ENCODE results near the gene TSPAN9.

The TSPAN9 gene

DNA sequence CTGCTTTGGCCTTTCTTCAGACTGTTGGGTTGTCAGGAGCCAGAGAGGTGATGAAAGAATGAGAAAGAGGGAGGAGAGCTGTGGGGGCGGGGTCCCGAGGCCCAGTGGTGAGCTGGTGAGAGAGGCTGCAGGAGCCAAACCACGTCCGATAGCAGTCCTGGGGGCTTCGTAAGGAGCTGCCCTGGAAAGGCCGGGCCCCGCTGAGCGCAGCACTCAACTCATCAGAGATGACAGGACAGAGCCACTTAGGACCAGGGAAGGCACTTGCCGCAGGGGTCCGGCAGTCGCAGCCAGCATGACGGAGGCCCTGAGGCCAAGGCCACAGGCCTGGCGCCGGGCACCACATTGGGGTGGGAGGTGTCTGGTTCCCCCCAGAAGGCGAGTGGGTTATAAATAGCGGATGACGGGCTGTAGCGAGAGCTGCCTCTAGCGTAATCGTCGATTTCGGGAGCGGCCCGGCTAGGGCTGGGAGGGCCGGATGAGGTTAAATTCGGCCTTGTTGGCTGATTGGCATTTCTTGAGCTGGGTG, 179.0 kb downstream of the TSPAN9 start:
- no peak for DNase-seq

GRCh38 chr12:3257411-3257810, 180.2 kb downstream of the TSPAN9 start:
- DNase-seq: no peak

DNA sequence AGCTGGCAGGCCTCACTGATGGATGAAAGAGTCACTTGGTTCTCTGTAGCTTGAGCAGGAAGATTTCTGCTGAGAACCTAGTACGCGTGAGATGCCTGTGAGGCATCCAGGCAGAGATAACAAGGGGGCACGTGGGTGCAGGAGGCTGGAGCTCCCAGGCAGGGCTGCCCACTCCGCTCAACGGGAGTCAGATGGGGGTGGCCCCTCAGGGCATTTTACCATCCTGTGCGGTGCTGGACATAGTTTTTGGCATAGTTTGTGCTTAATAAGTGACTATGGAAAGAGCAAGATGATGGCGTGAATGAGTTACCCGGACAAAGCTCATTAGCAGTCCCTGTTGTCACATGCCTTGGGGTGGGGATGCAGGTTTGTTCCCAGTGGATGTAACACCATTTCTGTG, 182.8 kb downstream of the TSPAN9 start:
- DNase-seq: no peak

GRCh38 chr12:3261782-3262359, 184.7 kb downstream of the TSPAN9 start:
- no peak for DNase-seq

DNA sequence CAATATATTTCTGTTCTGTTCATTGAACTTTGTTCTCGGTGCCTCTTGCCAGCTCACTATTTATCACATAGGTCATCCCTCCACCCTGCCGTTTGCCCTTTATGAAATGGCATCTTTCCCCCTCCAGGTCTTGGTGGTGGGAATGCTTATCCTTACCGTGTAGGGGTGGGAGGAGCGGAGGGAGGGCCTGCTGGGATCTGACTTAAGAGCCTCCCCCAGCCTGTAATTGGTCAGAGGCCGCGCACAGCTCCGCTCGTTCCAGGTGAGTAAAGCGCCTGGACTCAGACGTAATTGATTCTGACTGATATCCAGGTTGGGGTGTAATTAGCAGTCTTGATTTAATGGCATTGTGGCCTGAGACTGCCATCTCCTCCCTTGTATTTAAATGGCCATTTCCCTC, 185.3 kb downstream of the TSPAN9 start:
- no peak for DNase-seq

GRCh38 chr12:3263282-3263681, 186.1 kb downstream of the TSPAN9 start:
- DNase-seq: no peak

DNA sequence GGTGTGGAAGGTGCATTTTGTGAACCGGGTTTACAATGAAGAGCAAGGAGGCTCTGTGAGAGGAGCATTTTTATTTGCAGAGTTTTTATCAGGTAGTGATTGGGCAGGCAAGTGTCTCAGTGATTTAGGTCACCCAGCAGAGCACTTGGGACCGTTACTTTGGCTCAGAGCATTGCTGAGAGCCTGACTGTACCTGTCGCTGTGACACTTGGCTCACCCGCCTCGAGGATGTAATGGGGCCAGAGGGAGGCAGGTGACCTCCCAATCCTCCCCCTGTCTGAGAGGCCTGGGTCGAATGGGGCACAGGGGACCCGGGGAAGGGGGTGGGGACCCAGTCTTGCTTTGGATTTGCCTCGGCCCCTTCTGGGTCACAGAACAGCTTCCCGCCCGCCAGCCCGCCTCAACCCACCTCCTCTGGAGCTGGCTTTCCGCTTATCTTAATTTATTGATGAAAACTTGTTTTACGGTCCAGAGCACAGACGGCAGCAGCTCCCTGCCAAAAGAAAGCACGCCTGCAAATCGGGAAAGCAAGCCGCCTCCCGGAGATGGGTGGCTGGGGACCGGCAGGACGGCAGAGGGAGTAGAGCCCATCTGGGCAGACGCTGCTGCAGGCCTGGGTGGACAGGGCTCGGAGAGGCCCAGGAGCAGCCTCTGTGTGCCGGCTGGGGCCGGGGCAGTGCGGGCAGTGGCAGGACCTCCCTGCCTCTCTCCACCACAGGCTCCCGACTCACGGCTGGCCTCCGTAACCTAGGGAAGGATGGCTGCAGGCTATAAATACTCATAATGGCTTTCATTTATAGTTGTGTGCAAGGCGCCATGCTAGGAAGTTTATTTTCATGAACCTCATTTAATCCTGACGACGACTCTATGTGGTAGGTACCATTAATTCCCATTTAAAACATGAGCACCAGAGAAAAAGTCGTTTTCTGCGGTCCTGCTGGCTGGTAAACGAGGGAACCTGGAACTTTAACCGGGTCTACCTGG, 187.1 kb downstream of the TSPAN9 start:
- DNase-seq: no peak

DNA sequence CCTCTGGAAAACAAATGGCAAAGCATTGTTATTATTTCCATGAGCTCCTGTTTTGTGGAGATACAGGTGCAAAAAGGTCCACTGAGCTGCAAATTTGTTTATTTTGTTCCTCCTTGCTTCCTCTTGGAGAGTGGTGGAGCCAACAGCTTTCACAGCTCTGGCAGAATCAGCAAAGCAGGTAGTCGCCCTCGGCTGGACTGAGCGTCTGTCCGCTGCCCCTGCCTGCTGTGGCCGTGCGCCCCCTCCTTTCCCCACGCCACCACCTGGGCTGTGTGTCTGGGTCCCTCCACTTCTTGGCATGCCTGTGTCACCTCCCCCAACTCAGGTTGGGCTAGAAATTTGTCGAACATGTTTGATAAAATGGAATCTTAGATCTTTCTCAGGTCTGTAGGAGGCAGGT, 188.2 kb downstream of the TSPAN9 start:
- no peak for DNase-seq

DNA sequence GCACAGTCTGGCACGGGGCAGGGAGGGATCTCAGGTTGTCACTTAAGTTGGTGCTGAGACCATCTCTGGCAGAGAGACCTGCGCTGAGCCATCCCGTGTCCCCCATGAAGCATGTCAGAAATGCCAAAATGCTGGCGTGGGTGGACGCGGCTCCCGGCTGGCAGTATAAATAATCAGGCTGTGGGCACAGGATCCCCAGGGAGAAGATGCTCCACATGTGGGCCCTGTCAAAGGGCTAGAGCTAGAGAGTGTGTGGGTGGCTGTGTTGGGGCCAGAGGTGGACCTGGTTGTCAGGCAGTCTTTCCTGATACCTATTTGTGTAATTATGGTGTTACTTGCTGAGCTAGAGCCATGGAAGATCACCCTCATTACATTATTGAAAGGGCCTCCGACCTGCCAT, 189.5 kb downstream of the TSPAN9 start:
- DNase-seq: no peak

DNA sequence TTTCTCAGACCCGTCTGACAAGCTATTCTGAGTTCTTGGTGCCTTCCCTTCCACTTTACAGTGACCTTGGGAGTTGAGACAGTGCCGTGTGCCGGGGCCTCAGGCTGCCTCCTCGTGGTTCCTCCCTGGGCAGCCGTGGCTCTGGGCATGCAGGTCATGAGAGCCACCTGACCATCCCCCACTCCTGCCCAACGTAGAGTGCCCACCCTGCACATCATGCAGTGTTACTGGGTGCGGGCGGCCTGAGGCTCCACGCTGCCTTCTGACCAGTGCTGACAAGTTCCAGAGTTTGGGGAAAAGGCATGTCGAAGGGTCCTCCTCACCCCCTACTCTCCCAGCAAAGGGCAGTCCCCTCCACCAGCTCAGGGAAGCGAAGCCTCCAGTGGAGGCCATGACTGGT, 190.5 kb downstream of the TSPAN9 start:
- no peak for DNase-seq

DNA sequence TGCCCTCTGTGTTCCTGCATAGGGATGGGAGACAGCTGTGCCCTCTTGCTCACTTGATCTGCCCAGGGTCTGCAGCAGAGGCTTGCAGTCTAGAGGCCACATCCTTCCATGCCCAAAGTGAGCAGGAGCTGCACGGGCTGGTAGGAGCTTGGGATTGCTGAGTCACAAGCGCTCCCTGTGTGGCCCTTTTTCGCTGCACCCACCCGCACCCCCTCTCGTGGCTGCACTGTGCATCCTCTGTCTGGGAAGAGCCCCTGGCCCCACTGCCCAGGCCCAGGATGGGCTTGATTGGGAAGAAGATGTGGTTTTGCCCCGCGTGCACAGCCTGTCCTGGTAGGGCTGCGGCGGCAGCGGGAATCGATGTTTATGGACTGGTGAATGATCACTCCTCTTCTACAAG, 192.4 kb downstream of the TSPAN9 start:
- no peak for DNase-seq

- no peak for DNase-seq
Observed at GRCh38 chr12:3271146-3271545, 194.0 kb downstream of the TSPAN9 start.

DNA sequence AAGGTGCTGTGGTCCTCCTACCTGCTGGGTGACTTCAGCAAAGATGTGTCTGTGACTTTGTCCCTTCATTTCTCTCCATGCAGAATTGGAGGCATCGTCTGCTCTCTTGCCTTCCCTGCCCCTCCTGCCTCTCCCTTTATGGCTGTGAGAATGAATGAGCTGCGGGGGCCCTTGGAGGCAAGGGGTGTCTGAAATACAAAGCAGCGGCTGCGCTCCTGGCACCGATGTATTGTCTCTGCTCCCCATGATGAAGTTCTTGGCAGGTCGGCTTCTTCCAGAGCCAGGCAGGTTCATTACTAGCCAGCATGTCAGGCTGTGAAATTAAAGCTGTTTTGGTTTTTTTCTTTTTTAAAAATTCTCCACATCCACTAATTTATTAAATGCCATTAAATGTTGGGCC, 194.5 kb downstream of the TSPAN9 start:
- no peak for DNase-seq

DNA sequence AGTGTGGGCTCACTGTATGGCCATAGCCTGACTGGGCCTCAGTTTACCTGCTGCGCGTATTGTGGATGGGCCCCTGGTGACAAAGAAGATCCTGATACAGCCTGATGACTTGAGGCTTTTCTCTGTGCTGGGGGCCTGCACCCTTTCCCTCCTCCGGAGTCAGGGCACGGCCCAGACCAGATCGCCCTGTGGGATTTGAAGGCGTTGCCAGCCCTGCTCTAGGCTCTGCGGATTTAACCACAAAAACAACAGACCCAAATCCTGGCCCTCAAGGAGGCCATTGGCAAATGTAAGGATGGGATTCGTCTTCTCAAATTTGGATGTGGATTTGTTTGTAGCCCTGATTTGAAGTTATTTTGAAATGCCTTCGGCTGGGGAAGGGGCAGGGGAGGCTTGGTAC, 195.8 kb downstream of the TSPAN9 start:
- DNase-seq: no peak

- DNase-seq: no peak
Observed at GRCh38 chr12:3273409-3273853, 196.3 kb downstream of the TSPAN9 start.

DNA sequence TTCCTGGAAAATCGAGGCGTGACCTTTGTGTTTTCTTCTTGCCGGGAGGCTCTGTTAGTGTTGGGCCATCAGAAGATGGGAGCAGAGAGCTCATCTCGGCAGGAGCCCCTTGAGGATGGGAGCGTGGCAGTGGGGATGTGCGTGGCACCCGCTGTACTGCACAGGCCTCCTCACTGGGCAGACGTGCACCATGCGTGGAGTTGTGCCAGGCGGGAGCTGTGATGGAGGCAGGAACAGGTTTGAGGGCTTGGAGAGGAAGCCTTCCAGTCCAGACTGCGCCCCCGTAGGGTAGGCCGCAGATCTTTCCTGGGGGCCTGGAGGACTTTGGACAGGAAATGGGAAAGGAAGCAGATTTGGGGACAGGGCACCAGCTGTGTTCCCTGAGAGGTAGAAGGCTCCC, 197.5 kb downstream of the TSPAN9 start:
- DNase-seq: no peak

DNA sequence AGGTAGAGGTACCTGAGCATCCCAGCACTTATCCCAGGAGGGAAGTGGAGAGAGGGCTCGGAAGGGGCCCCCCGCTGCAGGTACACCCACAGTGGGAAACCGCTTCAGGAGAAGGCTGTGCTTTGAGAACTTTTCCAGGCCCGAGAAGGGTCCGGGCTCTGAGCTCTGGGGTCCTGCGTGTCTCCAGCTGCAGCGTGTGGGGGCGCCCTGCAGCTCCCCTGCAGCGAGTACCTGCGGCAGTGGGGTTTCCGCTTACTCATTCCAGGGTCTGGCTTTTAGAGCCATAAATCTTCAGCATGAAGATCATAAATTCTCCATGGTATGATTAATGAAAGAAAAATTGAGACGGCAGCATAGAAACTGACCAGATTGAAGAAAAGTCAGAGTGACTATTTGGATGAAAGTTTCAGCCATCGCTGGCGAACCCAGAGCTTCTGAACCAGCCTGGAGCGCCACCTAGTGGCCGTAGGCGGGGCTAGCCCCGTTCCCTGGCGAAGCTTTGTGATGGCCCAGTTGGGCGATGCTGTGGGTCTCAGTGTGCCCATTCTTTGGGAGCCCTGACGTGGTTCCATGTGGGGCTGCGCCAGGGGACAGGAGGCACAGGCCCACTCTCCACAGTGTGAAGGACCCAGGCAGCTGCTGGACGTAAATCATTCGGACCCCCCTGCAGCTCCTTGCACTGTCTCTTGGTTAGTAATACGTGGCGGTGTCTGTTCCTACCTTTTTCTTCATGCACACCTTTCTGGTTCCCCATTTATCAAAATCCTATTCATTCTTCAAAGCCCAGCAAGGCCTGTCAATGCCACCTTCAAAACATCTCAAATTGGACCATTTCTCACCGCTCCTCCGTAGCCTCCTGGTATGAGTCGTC, 198.2 kb downstream of the TSPAN9 start:
- DNase-seq: peak; percentile 74

GRCh38 chr12:3276226-3276625, 199.0 kb downstream of the TSPAN9 start:
- DNase-seq: no peak

DNA sequence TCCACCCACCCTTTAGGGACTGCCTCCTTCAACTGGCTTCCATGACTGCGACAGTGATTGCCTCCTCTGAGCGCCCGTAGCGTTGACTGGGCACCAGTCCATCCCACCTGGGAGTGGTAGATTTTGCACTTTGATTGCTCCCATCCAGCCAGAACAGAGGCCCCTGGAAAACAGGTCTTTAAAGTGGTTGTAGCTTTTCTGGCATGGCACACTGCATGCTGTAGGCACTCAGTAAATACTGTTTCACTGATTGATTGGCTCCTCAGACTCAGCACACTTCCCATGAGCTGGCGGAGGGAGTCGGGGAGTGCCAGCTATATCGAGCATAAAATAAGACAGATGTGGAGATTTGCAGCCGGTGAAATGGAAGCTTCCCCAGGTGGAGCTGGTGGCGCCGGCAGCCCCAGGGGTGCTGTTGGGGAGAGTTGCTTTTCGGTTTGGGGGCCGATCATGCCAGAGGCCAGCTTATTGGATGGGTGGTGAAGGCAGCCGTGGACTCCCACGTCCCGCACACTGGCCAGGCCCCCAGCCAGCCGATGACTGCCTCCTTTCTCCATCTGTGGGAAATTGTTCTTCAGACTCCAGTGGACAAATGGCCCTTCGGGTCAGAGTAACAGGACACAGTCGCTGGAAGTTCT, 200.2 kb downstream of the TSPAN9 start:
- no peak for DNase-seq

DNA sequence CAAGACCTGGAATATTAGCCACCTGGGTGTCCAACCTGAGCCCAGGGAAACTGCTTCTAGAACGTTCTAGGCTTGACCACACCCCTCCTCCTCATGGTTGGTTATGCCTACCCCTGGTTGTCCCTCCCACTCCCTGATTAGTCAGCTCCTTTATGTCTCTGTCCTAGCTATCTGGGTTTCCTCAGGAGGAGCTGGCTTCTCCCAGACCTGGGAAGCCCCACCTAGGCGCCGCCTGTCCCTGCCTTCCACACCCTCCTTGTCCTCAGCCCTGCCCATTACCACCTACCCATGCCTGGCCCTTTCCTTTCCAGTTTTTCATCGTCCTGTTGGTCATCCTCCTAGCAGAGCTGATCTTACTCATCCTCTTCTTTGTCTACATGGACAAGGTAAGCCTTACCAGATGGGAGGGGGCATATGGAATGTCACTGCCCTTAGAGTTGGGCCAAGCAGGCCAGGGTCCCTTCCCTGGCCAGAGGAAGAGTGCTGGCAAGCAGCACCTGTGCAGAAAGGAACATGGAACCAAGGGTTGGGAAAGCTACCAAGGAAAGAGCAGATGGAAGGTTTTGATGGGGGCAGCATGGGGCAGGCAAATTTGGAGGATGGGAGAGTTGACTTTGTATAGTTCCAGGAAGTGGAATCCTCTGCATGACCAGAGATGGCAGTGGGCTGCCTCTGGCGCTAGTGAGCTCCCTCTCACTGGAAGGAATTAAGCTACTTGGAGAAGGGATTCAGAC, 201.7 kb downstream of the TSPAN9 start:
- DNase-seq: no peak

GRCh38 chr12:3279415-3279780, 202.2 kb downstream of the TSPAN9 start:
- DNase-seq: no peak

DNA sequence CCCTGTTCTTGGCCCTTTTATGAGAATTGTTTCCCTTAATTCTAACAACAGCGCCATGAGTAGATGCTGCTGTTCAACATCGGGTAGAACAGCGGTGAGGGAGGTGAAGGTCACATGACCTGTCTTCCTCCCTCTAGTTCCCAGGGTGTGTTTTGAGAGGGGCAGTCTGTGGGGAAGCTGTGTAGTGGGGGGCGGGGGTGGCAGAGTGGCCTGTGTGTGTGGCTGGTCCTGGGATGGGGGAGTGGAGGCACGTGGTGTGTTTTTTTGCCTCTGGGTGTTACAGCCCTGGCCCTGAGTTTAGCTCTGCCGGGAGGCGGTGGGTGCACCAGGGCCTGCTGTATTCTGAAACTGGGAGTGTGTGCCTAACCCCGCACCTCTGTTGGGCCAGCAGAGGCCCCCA, 202.7 kb downstream of the TSPAN9 start:
- DNase-seq: no peak

Data from activated CD4-positive, alpha-beta T cell treated with anti-CD3 and anti-CD28 coated beads, Interleukin-10, Interleukin-2, amounts not matched to agents 100 ng/mL and 50 ng/mL, durations not matched to agents 16 hours and 8 hours (primary cell).